Upper lobe of left lung (tissue), 4 donors: ENCODE results near the gene CD109.

Source experiments
- EP300 ChIP-seq, 4 donors: sonication (generic); formaldehyde crosslinking; IDR thresholded peaks; one replicate each; pipeline ENCODE4 v1.5.1; 2017; ENCODE audit warnings: antibody characterized with exemption in 4 of 4, control low read depth in 2 of 4
- POLR2A ChIP-seq, 4 donors: fragments of 450-650 bp; IDR thresholded peaks; one replicate each; pipeline ENCODE4 v1.5.1; 2016 to 2017; ENCODE audit warnings: antibody characterized with exemption in 4 of 4, mild to moderate bottlenecking in 2 of 4
- POLR2AphosphoS5 ChIP-seq, 2 donors: sonication (generic); formaldehyde crosslinking; IDR thresholded peaks; one replicate each; pipeline ENCODE4 v1.5.1; 2017; ENCODE audit warnings: antibody characterized with exemption in 2 of 2
- TF ChIP-seq, protein P1 (sequence below), 6 experiments: fragments of 450-650 bp in 4 of 6; fragments of 200-600 bp in 2 of 6; sonication (generic) in 2 of 6; IDR thresholded peaks; one replicate each; pipeline ENCODE4 v1.5.1; 2016 to 2019; ENCODE audit warnings: antibody characterized with exemption in 6 of 6

DNA sequence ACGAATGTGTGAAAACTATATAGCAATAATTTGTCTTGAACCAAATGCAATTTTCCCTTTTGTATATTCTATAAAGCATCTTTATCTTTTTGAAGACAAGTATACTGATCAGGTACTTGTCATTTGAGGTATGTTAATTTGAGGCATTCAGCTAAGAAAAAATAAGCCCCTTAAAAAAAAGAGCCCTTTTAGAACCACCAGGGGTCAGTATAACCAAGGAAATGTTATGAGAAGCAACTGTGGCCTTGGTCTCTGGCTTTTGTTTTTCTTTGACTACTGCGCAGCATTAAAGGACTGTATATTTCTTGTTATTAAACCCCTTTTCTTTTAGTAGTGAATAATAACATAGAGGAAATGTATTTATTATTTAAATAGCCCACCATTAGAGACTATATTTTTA lies 43.1 kb downstream of the CD109 start:
- TF ChIP-seq, protein P1, sequence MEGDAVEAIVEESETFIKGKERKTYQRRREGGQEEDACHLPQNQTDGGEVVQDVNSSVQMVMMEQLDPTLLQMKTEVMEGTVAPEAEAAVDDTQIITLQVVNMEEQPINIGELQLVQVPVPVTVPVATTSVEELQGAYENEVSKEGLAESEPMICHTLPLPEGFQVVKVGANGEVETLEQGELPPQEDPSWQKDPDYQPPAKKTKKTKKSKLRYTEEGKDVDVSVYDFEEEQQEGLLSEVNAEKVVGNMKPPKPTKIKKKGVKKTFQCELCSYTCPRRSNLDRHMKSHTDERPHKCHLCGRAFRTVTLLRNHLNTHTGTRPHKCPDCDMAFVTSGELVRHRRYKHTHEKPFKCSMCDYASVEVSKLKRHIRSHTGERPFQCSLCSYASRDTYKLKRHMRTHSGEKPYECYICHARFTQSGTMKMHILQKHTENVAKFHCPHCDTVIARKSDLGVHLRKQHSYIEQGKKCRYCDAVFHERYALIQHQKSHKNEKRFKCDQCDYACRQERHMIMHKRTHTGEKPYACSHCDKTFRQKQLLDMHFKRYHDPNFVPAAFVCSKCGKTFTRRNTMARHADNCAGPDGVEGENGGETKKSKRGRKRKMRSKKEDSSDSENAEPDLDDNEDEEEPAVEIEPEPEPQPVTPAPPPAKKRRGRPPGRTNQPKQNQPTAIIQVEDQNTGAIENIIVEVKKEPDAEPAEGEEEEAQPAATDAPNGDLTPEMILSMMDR (IDR thresholded peaks at IDR 0.05), result peak; percentile 41 to 68 (median 64)
- TF ChIP-seq POLR2A (IDR thresholded peaks at IDR 0.05), result no peak
- TF ChIP-seq POLR2AphosphoS5 (IDR thresholded peaks at IDR 0.05), result no peak
- TF ChIP-seq EP300 (IDR thresholded peaks at IDR 0.05), result no peak
